HG02623 (cell line): ENCODE data around the gene KRT7.
"Not testable (repeated sequence)": the region's sequence is repeated elsewhere in the genome, so short reads cannot be mapped to it uniquely, and the experiment has no call there.

Experiments
- ATAC-seq: cut with Tn5 transposase; IDR thresholded peaks from one replicate; pipeline ENCODE4 v1.9.1; 2021; ENCODE audit warnings: moderate library complexity; ENCODE audit not compliant: unreplicated experiment

Gene KRT7

DNA sequence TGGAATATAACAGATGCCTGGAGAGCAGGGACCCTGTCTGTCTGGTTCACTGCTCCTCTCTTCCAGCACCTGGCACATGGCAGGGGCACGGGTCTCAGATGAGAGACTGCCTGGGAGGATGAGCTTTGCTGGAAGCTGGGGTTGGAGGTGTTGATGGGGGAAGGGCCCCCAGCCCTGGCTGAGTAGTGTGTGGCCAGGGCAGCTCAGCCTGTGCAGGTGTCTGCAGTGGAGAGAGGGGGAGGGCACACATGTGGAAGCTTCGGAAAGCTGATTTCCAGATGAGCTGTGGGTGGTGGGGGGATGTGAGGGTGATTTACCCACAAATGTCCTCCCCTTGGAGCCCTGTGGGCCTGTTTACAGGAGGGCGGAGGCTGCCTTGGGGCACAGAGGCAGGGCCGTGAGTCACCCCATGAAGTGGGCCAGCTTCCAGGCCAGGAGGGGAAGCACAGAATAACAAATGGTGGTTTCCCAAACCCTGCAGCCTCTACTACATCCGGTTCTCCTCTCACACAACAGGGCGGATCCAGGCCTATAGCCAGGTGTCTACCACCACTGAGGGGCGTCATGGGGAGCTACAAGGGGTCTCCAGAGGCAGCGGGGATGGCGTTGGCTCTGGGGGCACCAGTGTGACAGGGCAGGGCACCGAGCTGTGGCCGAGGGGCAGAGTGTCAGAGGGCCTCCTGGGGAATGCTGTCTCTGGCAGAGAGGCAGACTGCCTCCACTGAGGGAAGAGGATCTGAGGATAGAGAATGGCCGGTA is 11.0 kb downstream of the KRT7 start:
- peak; percentile 89 for ATAC-seq

DNA sequence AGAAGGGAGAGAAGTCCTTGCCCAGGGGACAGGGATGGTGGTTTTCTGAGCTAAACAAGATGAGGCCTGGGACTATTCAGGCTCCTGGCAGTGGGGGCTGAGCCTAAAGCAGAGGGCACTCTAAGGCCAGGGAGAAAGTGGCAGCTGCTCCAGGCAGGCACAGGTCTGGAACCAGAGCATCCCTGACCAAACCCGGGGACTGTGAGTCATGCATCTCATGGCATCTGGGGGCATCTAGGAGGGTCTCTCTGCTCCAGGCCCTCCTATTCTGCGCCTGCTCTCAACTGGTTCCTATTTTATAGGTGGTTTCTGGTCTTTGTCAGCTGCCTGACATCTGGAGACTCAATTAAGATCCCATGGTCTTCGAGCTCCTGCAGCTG is 11.6 kb downstream of the KRT7 start:
- no peak for ATAC-seq

DNA sequence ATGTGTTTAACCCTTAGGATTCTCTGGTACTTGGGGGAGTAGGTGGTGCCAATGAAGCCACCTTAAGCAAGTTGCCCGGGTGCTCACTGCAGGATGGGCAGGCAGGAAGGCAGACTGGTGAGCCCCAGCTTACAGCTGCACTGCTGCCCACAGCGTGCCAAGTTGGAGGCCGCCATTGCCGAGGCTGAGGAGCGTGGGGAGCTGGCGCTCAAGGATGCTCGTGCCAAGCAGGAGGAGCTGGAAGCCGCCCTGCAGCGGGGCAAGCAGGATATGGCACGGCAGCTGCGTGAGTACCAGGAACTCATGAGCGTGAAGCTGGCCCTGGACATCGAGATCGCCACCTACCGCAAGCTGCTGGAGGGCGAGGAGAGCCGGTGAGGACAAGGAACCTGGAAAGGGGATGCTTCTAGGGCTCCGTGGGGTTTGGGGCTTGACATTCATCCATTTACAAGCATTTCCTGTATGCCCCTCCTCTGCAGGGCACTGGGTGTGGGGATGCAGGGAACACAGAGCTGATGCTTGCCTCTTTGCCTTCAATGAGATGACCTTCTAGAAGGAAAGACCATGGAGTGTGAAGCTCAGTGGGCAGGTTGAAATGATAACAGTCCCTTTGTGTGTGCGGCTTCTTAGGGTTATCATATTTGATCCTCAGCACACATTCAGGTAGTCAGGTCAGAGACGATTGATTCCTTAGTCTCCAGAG is 12.4 kb downstream of the KRT7 start:
- ATAC-seq: no peak

DNA sequence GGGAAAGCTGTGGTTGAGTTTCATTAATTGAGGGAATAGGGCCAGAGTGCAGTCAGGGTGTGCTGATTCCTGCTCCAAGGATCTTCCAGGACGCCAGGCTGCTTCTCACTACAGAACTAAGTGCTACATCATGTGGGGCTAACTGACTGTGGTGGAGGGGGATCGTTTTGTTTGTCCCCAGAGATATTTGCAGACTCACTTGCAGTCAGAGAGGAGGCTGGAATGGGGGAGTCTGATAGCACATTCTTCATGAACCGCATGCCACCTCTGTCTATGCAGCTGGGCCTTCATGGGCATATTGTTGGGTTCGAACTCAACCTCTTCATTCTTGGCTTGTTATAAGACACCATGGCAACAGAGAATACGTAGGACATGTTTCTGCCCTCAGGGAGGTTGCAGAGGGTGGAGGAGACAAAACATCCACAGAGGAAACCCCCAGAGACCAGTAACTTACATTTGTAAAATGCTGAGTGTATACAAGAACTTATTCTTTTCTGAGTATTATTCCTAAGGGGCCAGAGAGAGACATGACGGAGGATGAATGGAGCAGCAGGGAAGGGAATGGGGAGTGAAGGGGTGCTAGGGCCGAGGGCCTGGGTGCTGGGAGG is 13.0 kb downstream of the KRT7 start:
- ATAC-seq: no peak

DNA sequence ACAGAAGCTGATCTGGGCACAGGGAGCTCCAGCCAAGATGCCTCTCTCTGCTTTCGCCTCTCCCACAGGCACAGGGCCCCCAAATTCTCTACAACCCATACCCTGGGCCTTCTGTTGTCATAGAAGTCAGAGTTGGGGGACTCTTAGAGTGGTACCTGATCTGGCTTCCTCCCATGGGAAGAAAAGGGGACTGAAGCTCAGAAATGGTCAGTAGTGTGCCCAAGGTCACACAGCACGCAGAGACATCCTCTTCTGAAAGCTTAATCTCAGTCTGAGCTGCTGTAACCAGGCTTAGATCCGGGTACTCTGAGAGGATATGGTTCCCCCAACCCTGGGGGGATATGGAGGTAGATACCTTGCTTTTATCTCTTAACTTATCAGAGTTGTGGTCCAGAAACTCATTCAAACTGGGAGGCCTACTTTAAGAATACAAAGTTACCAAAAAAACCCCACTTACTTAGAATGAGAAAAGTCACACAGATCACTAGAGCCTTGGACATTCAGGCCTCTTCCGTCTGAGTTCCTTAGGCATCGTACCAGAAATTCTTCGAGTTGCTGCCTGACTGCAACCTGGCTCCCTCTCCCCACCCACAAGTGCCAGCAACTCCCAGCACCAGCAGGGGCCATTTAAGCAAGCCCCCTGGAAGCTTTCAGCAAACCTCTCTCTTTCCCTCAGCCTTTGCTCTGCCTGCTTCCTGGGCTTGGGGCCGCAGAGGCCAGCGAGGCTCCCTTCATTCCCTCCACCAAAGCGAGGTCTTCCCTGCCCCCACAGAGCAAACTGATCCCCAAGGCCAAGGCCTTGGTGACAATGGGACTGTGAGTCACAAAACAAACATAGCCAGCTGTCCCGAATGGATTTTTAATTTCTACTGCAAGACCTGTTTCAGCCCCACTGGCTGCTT is 13.9 kb downstream of the KRT7 start:
- ATAC-seq: no peak

DNA sequence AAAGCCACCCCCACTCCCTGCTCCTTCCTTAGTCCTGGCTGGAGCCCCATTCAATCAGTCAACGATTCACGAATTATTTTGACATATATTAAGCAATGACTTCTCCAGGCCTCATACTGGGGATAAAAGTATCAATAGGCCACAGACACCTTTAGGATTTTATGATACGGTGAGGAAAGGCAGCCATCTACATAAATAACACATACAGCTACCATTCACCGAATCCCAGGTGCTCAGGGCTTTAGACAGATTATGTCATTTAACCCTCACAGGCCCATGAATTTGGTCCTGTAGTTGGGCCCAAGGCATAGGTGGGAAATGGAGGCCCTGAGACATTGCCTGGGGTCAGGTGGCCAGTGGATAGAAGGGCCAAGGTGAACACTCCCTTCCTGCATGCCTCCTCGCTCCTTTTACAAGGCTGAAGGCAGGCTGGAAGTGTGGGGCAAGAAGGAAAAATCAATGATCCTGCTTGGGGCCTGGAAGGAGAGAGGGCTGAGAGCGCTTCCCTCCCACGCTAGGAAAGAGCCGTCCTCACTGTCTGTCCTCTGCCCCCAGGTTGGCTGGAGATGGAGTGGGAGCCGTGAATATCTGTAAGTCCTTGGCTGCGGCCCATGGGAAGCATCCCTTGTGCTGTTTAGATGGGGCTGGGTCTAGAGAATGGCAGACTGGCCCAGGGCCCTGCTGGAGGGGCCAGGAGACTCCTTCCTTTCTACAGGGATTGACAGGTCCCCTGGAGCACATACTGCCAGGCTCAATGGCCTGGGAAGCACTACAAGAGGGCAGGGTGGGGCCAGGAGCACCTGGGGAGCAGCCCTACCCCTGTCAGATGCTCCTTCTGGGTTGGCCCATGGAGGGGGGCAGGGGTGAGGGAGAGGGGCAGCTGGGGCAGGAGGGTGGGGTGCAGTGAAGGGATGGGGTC is 14.8 kb downstream of the KRT7 start:
- no peak for ATAC-seq

DNA sequence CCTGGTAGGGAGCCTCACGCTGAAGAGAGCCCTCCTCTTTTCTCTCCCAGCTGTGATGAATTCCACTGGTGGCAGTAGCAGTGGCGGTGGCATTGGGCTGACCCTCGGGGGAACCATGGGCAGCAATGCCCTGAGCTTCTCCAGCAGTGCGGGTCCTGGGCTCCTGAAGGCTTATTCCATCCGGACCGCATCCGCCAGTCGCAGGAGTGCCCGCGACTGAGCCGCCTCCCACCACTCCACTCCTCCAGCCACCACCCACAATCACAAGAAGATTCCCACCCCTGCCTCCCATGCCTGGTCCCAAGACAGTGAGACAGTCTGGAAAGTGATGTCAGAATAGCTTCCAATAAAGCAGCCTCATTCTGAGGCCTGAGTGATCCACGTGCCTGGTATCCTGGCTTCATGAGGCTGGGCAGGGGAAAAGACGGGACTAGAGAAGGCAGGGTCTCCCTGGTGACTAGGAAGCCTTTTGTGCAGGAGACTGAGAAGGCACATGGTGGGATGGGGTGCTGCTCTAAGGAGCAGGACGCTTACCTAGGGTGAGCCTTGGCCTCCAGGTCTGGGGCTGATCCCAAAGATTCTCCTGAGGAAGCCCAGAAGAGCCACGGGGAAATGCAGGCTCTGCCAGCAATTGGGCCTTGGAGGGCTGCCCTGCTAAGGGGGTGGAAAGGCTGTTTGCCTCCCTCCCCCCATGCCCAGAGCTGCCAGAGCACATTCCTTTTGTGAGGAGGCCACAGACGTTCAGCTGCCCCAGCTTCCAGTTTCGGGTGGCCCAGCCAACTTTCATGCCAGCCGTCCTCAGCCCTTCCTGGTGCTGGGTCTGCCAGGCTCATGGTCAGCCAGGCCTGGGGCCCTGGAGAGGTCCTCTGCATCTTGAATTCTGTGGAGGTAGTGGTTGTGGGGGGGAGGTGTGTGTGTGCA is 15.8 kb downstream of the KRT7 start:
- no peak for ATAC-seq

DNA sequence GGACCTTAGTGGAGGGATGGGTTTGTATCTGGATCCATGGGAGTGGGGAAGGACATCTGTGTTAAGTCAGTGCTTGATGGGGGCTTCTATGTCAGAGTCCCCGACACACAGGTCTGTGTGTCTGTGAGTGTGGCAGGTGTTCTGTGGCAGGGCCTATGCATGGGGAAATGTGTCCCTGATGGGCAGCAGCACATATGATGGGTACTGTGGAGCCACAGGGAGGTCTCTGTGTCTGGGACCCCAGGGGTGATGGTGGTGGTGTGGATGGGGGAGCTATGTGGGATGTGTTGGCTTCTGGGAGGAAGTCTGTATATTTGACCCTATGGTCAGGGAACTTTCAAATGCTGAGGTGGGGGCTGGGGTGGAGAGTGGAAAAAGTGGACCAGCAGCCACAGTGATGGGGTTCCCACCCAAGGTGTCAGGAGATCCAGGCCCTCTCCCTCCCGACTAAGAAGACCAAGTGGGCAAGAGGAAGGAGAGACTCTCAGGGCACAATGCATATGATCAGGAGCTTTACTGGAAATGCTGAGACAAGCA is 16.5 kb downstream of the KRT7 start:
- ATAC-seq: no peak

DNA sequence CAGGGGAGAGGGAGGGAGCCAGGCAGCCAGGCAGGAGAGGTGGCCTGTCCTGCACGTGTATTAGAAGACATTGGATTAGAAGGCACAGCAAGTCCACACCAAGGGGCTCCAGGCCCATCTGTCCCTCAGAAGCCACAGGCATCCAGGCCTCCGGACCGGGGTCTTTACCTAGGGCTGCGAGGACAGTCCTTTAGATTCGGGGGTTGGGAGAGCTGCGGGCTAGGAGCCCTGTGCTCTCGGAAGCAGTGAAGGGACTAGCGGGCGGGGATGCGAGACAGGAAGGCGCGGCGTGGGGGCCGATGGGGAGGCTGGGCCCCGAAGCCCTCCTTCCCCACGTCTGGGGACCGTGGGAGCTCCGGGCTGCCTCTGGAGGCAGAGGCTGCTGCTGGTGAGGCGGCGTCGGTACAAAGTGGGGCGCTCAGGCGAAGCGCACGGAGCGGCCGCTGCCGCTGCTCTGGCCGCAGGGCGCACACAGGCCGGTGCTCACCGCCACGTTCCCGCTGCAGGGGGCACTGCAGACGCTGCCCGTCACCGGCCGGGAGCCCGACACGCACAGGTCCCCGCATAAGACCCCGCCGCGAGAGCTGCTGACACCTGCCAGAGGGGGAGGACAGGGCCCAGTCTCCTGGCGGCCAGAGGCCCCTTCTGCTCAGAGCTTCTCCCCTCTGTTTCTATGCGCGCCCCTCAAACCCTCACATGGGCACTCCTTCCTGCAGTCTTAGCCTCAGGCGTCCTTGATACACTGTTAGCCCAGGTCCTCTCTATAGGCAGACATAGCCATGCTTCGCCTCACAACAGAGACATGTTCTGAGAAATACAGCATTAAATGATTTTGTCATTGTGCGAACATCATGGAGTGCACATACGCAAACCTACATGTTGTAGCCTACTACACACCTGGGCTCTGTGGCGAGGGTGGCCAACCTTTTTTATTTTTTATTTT is 17.3 kb downstream of the KRT7 start:
- no peak for ATAC-seq

DNA sequence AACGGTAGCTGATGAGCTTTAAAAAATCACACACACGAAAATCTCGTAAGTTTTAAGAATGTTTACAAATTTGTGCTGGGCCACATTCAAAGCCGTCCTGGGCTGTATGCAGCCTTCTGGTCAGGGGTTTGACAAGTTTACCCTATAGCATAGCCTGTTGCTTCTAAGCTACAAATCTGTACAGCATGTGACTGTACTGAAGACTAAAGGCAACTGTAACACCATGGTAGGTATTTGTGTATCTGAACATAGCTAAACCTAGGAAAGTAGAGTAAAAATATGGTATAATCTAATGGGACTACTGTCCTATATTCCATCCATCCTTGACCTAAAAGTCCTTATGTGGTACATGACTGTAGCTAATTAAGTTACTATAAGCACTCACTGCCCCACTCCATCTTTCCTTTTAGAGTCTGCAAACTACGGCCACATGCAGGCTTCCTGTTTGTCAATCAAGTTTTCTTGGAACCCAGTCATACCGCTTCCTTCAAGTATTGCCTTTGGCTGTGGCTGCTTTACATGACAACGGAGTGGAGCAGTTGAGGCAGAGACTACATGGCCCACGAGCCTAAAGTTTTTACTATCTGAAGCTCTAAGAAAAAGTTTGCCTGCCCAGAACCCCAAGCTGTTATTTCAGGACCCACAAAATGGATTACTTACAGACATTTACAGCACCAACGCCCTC is 18.5 kb downstream of the KRT7 start:
- ATAC-seq: no peak

DNA sequence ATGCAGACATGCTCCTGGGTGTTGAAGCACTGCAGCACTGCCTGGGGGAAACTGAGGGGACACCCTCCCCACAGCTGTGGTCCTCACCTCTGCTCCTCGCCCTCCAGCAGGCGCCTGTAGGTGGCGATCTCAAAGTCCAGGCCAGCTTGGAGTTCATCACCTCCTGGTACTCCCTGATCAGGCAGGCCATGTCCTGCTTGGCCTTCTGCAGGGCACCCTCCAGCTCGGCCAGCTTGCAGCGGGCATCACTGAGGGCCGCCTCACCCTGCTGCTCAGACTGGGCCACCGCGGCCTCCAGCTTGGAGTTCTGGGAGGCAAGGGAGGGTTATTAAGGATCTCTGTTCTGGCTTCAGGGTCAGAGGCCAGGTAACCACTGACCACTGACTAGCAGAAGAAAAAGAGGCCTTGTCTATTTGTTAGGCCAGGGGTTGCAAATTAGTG is 19.2 kb downstream of the KRT7 start:
- not testable (repeated sequence) for ATAC-seq

DNA sequence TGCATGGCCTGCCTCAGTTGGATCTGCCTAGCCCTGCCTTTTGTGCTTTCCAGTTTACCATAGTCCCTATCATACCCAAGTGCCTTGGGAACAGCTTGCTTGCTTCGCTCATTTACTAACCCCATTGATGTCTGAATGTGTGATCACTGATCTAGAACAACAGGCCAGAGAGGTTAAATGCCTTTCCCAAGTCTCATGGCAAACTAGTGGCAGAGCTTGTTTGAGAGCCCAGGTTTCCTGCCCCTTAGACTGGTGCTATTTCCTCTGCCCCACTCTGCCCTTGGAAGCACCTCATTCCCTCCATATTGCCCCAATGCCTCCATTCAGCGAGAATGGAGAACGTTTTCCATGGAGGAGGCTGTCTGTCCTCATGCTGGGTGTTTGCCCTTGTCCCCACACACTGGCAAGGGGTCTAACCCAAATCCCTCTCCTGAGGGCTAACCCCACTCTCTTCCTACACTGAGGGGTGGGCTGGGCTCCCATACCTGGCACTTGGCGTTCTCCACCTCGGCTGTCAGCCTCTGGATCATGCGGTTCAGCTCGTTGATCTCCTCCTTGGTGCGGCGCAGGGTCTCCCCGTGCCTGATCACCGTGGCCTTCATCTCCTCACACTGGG is 19.8 kb downstream of the KRT7 start:
- ATAC-seq: no peak

DNA sequence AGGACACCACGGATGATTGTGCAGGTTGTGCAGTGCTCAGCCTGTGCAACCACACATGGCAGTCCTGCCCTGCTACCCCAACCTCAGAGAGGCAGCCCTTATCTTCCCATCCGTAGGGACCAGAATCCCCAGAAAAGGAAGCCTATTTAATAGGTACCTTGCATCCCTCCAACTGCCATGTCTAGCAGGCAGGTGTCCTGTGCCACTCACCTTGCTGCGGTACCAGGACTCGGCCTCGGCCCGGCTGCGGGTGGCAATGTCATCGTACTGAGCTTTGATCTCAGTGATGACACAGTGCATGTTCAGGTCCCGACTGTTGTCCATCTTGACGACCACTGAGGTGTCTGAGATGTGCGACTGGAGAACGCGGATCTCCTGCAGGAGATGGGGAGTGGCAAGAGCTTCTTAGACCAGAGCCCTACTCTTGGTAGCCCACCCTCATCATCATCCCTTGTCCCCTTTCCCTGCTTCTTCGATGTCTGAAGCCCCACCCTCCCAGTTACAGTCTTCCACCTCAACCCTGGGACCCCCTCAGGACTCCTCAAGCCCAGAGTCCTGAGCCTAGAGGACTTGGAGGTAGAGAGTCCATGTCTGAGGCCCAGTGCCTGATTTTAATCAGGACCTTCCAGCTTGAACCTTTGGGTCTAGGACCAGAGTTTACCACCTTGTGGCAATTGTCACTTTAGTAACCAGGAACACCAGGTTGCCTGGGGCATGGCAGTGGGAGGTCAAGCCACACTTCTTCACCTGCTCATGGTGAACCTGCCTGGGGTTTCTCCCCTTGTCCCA is 20.5 kb downstream of the KRT7 start:
- ATAC-seq: no peak

DNA sequence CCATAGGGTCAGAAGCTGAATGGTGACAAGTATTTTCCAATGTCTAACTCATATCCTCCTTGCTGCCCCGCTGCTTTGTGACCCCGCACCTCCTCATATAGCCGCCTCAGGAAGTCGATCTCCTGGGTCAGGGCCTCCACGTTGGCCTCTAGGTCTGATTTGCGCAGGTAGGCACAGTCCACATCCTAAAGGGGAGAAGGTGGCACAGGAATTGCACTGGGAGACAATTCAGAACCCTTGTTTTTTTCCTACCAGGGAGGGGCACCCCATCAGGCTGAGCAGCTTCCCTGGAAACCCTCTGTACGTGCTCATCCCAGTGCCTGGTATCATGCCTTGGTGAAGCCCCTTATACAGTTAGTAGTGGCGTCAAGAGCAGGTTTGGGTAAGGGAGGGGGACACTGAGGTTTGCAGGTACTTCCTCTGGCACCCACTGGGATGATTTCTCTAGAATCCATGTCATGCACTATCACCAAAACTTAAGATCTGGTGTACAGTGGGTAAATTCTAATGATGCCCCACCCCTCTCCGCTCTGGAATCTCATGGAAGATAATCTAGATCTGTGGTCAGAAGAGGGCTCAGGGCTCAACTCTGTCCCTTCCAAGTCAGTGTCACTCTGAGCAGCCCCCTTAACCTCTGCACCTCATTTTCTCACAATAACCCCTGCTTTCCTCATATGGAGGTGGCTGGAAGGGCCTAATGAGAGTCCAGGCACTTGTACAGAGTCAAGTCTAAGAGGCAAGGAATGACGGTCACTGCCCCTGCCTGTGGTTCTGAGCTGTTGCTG is 21.3 kb downstream of the KRT7 start:
- ATAC-seq: no peak
